Liver (tissue), 2 donors: ENCODE data around the gene SCN8A.

ENCODE experiments used
- FOXA1 ChIP-seq: IDR thresholded peaks from 2 replicates; pipeline ENCODE4 v1.6.1; 2016; ENCODE audit warnings: antibody characterized with exemption
- RAD21 ChIP-seq, 2 donors: IDR thresholded peaks; 2 replicates each; pipeline ENCODE4 v1.6.1; 2016; ENCODE audit warnings: antibody characterized with exemption in 2 of 2, mild to moderate bottlenecking in 2 of 2
- donor health status: healthy.

GRCh38 chr12:51722431-51722830, 131.4 kb downstream of the SCN8A start:
- TF ChIP-seq RAD21 (IDR thresholded peaks at IDR 0.05) (no peak), FOXA1 (no peak)
